ENCODE results near the gene RABEP1.

DNA sequence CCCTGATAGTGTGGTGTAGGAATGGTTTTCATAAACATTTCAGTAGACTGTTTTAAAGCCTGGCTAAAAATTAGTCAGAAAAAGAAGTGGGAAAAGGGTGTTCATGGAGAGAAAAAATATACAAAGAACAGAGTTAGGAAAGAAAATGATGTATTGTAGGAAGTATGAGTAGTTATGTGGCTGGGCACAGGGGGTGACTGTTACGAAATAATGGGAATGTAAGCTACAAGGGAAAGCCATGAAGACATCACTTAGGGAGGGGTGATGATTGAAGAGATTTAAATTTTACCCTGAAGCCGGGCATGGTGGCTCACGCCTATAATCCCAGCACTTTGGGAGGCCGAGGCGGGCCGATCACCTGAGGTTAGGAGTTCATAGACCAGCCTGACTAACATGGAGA is 82.1 kb downstream of the RABEP1 start:
- TF ChIP-seq, protein P1, sequence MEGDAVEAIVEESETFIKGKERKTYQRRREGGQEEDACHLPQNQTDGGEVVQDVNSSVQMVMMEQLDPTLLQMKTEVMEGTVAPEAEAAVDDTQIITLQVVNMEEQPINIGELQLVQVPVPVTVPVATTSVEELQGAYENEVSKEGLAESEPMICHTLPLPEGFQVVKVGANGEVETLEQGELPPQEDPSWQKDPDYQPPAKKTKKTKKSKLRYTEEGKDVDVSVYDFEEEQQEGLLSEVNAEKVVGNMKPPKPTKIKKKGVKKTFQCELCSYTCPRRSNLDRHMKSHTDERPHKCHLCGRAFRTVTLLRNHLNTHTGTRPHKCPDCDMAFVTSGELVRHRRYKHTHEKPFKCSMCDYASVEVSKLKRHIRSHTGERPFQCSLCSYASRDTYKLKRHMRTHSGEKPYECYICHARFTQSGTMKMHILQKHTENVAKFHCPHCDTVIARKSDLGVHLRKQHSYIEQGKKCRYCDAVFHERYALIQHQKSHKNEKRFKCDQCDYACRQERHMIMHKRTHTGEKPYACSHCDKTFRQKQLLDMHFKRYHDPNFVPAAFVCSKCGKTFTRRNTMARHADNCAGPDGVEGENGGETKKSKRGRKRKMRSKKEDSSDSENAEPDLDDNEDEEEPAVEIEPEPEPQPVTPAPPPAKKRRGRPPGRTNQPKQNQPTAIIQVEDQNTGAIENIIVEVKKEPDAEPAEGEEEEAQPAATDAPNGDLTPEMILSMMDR (IDR thresholded peaks at IDR 0.05): no peak
- TF ChIP-seq POLR2A (IDR thresholded peaks at IDR 0.05) (no peak), EP300 (IDR thresholded peaks at IDR 0.05) (no peak)

Data from ovary (tissue), 3 donors.